ENCODE data around the gene TBC1D14. TPM values are rescaled to one million over a fixed set of nuclear protein-coding genes. Genes with fewer than 3 reads are reported as not detected.
"Not testable (repeated sequence)": the region's sequence is repeated elsewhere in the genome, so short reads cannot be mapped to it uniquely, and the experiment has no call there.

TBC1D14 gene
- total RNA-seq, 1 donor from 2014 or later: 61.8 TPM

DNA sequence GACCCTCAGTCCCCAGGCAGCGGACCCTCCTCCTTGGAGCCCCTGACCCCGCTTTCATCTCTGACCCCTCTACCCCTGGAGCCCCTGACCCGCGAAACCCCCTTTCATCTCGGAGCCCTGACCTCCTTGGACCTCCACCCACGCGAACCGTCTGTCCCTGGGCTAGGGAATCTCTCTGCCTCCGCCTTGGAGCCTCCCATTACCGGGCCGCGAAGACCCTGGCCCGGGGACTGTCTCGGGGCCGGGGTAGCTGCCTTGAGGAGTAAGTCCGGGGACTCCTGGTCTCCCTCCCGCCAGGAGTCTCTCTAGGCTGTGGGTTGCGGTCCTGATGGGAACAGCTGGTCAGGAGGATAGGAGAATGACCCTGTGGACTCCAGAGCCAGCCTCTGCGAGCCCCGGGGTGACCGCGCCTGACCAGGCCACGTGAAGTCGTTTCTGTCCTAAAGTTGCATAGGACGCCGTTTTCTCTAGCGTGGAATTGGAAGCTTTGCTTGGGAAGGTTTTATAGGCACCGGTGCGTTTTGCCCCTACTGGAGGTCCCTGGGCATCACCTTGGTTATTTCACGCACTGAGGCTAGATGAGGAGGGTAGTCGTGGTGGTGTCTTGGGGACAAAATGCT is 824 bp downstream of the TBC1D14 start:
- Mint-ChIP-seq H3K9me3 (ENCODE audit: low read depth) (no peaks in the 10 kb centered on the region), H3K4me3 (ENCODE audit: low read depth) (peak overlapping the region; percentile 96), H3K27me3 (peaks cover 9% of the 10 kb centered on the region), H3K36me3 (ENCODE audit: insufficient read depth) (no peaks in the 10 kb centered on the region), H3K4me1 (ENCODE audit: low read depth) (peaks cover 24% of the 10 kb centered on the region), H3K27ac (peak overlapping the region; percentile 94)
- no peak for DNase-seq (ENCODE audit: low spot score, unreplicated experiment)
- TF ChIP-seq, protein P1, sequence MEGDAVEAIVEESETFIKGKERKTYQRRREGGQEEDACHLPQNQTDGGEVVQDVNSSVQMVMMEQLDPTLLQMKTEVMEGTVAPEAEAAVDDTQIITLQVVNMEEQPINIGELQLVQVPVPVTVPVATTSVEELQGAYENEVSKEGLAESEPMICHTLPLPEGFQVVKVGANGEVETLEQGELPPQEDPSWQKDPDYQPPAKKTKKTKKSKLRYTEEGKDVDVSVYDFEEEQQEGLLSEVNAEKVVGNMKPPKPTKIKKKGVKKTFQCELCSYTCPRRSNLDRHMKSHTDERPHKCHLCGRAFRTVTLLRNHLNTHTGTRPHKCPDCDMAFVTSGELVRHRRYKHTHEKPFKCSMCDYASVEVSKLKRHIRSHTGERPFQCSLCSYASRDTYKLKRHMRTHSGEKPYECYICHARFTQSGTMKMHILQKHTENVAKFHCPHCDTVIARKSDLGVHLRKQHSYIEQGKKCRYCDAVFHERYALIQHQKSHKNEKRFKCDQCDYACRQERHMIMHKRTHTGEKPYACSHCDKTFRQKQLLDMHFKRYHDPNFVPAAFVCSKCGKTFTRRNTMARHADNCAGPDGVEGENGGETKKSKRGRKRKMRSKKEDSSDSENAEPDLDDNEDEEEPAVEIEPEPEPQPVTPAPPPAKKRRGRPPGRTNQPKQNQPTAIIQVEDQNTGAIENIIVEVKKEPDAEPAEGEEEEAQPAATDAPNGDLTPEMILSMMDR (IDR thresholded peaks at IDR 0.05; ENCODE audit: unreplicated experiment): peak; percentile 47

DNA sequence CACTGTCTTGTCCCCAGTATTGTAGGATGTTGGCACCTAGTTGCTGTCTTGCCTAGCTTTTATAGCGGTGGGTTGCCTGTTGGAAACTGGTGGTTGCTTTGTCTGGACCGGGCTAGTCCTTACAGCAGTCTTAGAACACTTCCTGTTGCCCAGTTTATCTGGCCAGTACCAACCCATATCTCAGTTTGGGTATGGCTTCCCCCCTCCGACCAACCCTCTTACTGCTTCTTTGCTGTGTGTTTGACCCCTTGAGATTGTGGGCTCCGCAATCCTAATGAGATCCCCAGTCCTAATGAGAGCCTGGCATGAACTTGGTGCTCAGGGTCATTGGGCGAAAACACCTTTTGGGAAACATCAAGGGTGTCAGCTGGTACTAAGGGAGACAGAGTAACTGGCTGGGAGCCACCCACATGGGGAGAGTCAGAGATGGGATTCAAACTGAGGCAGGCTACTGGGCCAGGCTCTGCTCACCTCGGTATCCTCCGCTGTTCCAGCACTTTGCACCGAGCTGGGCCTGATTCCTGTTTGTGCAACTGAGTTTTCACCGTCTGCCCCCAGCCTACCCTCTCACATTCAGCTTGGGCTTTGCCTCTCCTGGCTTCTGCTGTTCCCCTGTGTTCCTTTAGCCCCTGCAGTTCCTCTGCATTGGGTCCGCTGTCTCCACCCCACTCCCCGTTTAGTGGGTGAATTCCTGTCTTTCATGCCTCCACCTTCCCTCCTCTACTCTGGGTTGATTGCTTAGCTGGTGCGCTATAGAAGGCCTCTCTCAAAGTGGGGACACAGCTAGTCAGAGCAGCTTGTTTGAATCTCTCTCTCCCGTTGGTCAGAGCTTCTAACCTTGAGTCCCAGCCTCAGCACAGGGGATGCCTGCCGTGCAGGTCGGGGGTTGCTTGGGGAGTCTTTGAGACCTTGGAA is 1.6 kb downstream of the TBC1D14 start:
- H3K4me3 Mint-ChIP-seq (ENCODE audit: low read depth): peak overlapping the region; percentile 96
- no peaks in the 10 kb centered on the region for H3K9me3 Mint-ChIP-seq (ENCODE audit: low read depth)
- H3K27me3 Mint-ChIP-seq: peaks cover 8% of the 10 kb centered on the region
- H3K4me1 Mint-ChIP-seq (ENCODE audit: low read depth): peaks cover 24% of the 10 kb centered on the region
- no peak for DNase-seq (ENCODE audit: low spot score, unreplicated experiment)
- H3K36me3 Mint-ChIP-seq (ENCODE audit: insufficient read depth): no peaks in the 10 kb centered on the region
- H3K27ac Mint-ChIP-seq: peak overlapping the region; percentile 94
- TF ChIP-seq, protein P1 (IDR thresholded peaks at IDR 0.05; ENCODE audit: unreplicated experiment): no peak

DNA sequence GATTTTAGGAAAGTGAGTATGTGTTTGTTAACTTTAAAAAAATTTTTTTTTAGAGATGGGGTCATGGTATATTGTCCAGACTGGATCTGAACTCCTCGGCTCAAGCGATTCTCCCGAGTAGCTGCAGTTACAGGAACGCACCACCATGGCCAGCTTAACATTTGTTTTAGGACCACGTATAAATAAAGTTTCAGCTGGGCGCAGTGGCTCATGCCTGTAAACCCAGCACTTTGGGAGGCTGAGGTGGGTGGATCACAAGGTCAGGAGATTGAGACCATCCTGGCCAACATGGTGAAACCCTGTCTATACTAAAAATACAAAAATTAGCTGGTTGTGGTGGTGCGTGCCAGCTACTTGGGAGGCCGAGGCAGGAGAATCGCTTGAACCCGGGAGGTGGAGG is 2.3 kb downstream of the TBC1D14 start:
- H3K4me3 Mint-ChIP-seq (ENCODE audit: low read depth): peak overlapping the region; percentile 58
- not testable (repeated sequence) for H3K9me3 Mint-ChIP-seq (ENCODE audit: low read depth); H3K27me3 Mint-ChIP-seq; H3K36me3 Mint-ChIP-seq (ENCODE audit: insufficient read depth); H3K27ac Mint-ChIP-seq; DNase-seq (ENCODE audit: low spot score, unreplicated experiment)
- H3K4me1 Mint-ChIP-seq (ENCODE audit: low read depth): peaks cover 31% of the 10 kb centered on the region

DNA sequence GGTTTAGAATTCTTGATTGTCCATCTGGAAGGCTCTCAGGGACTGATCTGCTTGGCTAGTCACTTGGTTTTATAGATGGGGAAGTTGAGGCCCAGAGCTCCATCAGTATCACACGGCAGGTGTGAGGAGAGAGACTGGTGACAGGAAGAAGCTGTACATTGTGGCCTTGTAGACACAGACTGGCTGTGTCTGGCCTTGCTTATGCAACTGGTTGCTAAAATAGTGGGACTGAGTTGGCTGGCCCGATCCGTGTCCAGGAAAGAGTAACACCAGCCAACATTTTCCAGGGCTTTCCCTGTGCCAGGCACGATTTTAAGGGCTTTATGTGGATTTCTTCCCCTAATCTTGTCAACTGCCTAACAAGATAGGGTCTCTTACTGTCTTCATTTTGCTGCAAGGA is 2.8 kb downstream of the TBC1D14 start:
- Mint-ChIP-seq H3K9me3 (ENCODE audit: low read depth) (no peaks in the 10 kb centered on the region), H3K27ac (no peak overlapping the region), H3K36me3 (ENCODE audit: insufficient read depth) (no peaks in the 10 kb centered on the region), H3K4me1 (ENCODE audit: low read depth) (peaks cover 36% of the 10 kb centered on the region), H3K4me3 (ENCODE audit: low read depth) (no peak overlapping the region), H3K27me3 (peaks cover 4% of the 10 kb centered on the region)
- no peak for DNase-seq (ENCODE audit: low spot score, unreplicated experiment)
- TF ChIP-seq, protein P1 (IDR thresholded peaks at IDR 0.05; ENCODE audit: unreplicated experiment): no peak

DNA sequence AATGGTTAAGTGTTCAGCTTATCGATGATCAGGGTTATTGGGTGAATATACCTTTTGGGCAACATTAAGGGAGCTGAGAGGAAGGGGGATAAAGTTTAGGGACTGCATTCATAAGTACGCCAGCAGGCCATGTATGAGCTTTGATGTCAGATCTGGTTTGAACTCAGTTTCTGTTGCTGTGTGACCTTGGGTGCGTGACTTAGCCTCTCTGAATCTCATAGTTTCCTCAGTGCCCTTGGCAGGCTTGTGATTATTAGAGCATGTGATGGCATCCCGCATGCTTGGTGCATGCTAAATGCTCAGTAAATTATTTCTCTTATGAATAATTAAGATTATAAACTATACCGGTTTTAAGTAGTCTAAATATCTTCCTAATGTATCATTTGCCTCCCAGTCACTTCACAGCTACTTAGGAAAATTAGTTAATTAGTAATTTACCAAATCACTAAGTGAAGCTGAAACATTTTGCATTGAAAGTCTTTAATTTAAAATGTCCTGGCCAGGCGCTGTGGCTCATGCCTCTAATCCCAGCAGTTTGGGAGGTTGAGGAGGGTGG is 3.8 kb downstream of the TBC1D14 start:
- Mint-ChIP-seq H3K27me3 (no peaks in the 10 kb centered on the region), H3K27ac (no peak overlapping the region), H3K36me3 (ENCODE audit: insufficient read depth) (no peaks in the 10 kb centered on the region), H3K9me3 (ENCODE audit: low read depth) (no peaks in the 10 kb centered on the region), H3K4me3 (ENCODE audit: low read depth) (no peak overlapping the region), H3K4me1 (ENCODE audit: low read depth) (peaks cover 37% of the 10 kb centered on the region)
- TF ChIP-seq, protein P1 (IDR thresholded peaks at IDR 0.05; ENCODE audit: unreplicated experiment): no peak
- no peak for DNase-seq (ENCODE audit: low spot score, unreplicated experiment)

Data from progenitor cell of endocrine pancreas (in vitro differentiated cells).